Mesothelial cell of epicardium (in vitro differentiated cells): ENCODE results near the gene SYNGAP1. TPM values are rescaled to one million over a fixed set of nuclear protein-coding genes. Genes with fewer than 3 reads are reported as not detected.
A peak's percentile ranks its signal among the peaks of the same experiment; 100 is the strongest.

Experiments used
- DNase-seq, 2 experiments: peaks; one replicate each; pipeline ENCODE4 v3.0.0; 2021; ENCODE audit warnings: low spot score in 2 of 2; ENCODE audit not compliant: unreplicated experiment in 2 of 2
- H3K27ac Mint-ChIP-seq: 2 replicates; pipeline ENCODE4 v1.8.0; 2021; ENCODE audit warnings: mixed read lengths
- H3K27me3 Mint-ChIP-seq: 2 replicates; pipeline ENCODE4 v1.8.0; 2021; ENCODE audit warnings: low read depth, mixed read lengths
- H3K36me3 Mint-ChIP-seq: 2 replicates; pipeline ENCODE4 v1.8.0; 2021; ENCODE audit warnings: mixed read lengths
- H3K4me1 Mint-ChIP-seq: 2 replicates; pipeline ENCODE4 v1.8.0; 2021; ENCODE audit warnings: mixed read lengths
- H3K4me3 Mint-ChIP-seq: 2 replicates; pipeline ENCODE4 v1.8.0; 2021; ENCODE audit warnings: mild to moderate bottlenecking, moderate library complexity, mixed read lengths
- H3K9me3 Mint-ChIP-seq: 2 replicates; pipeline ENCODE4 v1.8.0; 2021; ENCODE audit warnings: mixed read lengths
- CTCF ChIP-seq: fragments of 200-600 bp; sonication (generic); IDR thresholded peaks from one replicate; pipeline ENCODE4 v1.5.0; 2021; ENCODE audit warnings: antibody characterized with exemption; ENCODE audit not compliant: unreplicated experiment
- total RNA-seq: library from RNA; stranded (reverse); gene quantifications from 3 replicates; pipeline ENCODE4 v1.2.1, GENCODE V29; 2021

Gene SYNGAP1
- total RNA-seq, 1 donor from 2014 or later: 66.1 TPM

- peaks cover 18% of the 10 kb centered on the region for H3K4me1 Mint-ChIP-seq
- no peak for TF ChIP-seq CTCF
- H3K36me3 Mint-ChIP-seq: peaks cover 32% of the 10 kb centered on the region
- no peak overlapping the region for H3K27ac Mint-ChIP-seq
- no peaks in the 10 kb centered on the region for H3K9me3 Mint-ChIP-seq
- DNase-seq: no peak
- no peaks in the 10 kb centered on the region for H3K27me3 Mint-ChIP-seq
- no peak overlapping the region for H3K4me3 Mint-ChIP-seq
These were observed 30.6 kb downstream of the SYNGAP1 start for GRCh38 chr6:33450434-33450833.

GRCh38 chr6:33451606-33452005 is 31.7 kb downstream of the SYNGAP1 start:
- H3K27me3 Mint-ChIP-seq: no peaks in the 10 kb centered on the region
- H3K27ac Mint-ChIP-seq: peak overlapping the region; percentile 59
- no peak for TF ChIP-seq CTCF
- no peak overlapping the region for H3K4me3 Mint-ChIP-seq
- peaks cover 28% of the 10 kb centered on the region for H3K36me3 Mint-ChIP-seq
- no peak for DNase-seq
- H3K4me1 Mint-ChIP-seq: peaks cover 18% of the 10 kb centered on the region
- H3K9me3 Mint-ChIP-seq: no peaks in the 10 kb centered on the region

GRCh38 chr6:33452496-33452895 is 32.6 kb downstream of the SYNGAP1 start:
- DNase-seq: no peak
- H3K27ac Mint-ChIP-seq: no peak overlapping the region
- TF ChIP-seq CTCF: no peak
- peaks cover 18% of the 10 kb centered on the region for H3K4me1 Mint-ChIP-seq
- no peaks in the 10 kb centered on the region for H3K27me3 Mint-ChIP-seq
- no peak overlapping the region for H3K4me3 Mint-ChIP-seq
- peaks cover 32% of the 10 kb centered on the region for H3K36me3 Mint-ChIP-seq
- H3K9me3 Mint-ChIP-seq: no peaks in the 10 kb centered on the region

GRCh38 chr6:33453393-33454008 is 33.6 kb downstream of the SYNGAP1 start:
- no peak for TF ChIP-seq CTCF
- Mint-ChIP-seq H3K27ac (peak overlapping the region; percentile 90), H3K27me3 (no peaks in the 10 kb centered on the region), H3K4me3 (peak overlapping the region; percentile 97), H3K9me3 (peaks cover under 1% of the 10 kb centered on the region), H3K4me1 (peaks cover 18% of the 10 kb centered on the region), H3K36me3 (peaks cover 22% of the 10 kb centered on the region)
- DNase-seq: no peak

- DNase-seq: peak; percentile 88 to 93
These were observed 34.4 kb downstream of the SYNGAP1 start, which contains the start of gene ZBTB9 for GRCh38 chr6:33454009-33454946. Gene ZBTB9 (plus strand): TSS chr6:33454576. CDS start chr6:33455101, 525 bp downstream.

More at GRCh38 chr6:33454009-33454946, 34.4 kb downstream of the SYNGAP1 start, which contains the start of gene ZBTB9:
- Mint-ChIP-seq H3K27ac (peak within 1 kb of the TSS; percentile 90), H3K27me3 (no peaks in the 10 kb centered on the region), H3K9me3 (peaks cover 2% of the 10 kb centered on the region), H3K36me3 (peaks cover 15% of the 10 kb centered on the region), H3K4me1 (peaks cover 18% of the 10 kb centered on the region), H3K4me3 (peak within 1 kb of the TSS; percentile 97)
- TF ChIP-seq CTCF: no peak
